HG02623 (cell line): Measurements from ENCODE around the gene NEIL1.
"Not testable (repeated sequence)": the region's sequence is repeated elsewhere in the genome, so short reads cannot be mapped to it uniquely, and the experiment has no call there.

Experiments
- ATAC-seq: cut with Tn5 transposase; IDR thresholded peaks from one replicate; pipeline ENCODE4 v1.9.1; 2021; ENCODE audit warnings: moderate library complexity; ENCODE audit not compliant: unreplicated experiment

Gene NEIL1

GRCh38 chr15:75333654-75334419 is 13.0 kb upstream of the NEIL1 start:
- not testable (repeated sequence) for ATAC-seq

- no peak for ATAC-seq
These were observed 11.5 kb upstream of the NEIL1 start for GRCh38 chr15:75335313-75335704.

DNA sequence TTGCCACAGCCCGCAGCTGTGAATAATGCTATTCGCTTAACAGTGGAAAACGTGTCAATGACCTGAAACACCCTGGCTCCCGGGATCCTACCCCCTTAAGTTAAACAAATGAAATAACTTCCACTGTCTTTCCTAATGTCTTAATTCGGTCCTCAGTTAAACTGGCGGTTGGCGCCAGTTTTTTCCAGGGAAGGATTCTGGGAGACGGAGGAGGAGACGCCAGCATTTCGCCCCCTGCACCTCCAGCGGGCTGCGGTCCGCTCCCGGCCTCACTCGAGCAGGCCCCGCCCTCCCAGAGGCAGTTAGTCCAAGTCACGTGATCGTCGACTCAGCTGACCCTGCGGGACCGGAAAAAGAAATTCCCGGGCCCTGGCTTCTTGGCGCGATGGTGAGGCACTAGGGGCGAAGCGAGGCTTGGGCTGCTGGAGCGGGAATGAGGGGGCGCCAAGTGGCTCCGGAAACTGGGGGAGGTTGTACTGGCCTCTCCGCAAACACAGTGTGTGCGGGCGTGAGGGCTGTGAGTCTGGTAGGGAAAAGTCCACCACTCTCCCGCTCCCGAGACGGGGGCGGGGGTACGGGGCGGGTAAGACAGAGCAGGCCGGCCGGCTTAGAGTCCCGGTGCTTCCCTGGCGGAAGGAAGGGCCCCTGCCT is 11.0 kb upstream of the NEIL1 start, which contains the start of gene COMMD4:
TSS of gene COMMD4 (plus strand) at position 359 of the 651 bp plus-strand sequence. CDS start at position 386, 27 bp downstream.
- peak; percentile 64 for ATAC-seq

- ATAC-seq, result no peak
These were observed 8.1 kb upstream of the NEIL1 start for GRCh38 chr15:75338661-75339240.

DNA sequence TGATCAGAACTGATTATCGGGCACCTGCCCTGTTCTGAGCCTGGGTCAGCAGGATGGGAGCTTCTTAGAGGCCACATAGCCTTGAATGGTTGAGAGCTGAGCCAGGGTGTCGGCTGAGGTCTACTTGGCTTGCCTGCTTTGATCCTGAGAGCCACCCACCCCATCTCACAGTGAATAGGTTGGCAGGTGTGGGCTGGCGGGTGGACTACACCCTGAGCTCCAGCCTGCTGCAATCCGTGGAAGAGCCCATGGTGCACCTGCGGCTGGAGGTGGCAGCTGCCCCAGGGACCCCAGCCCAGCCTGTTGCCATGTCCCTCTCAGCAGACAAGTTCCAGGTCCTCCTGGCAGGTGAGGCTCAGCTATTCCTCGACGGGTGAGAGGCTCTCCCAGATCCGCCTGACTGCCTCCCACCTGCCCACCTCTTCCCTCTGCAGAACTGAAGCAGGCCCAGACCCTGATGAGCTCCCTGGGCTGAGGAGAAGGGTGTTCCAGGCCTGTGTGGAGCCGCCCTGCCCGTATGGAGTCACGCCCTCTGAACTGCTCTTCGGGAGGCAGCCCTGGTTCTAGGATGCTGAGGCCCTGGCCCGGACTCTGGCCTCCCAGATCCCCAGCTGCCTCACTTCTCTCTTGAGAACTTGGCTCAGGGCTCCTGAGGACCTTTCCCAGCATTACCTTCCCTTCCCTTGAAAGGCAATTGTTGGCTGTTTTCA is 7.2 kb upstream of the NEIL1 start:
- ATAC-seq, result no peak

GRCh38 chr15:75342221-75342620 is 4.6 kb upstream of the NEIL1 start:
- no peak for ATAC-seq

GRCh38 chr15:75343953-75344352 is 2.9 kb upstream of the NEIL1 start:
- not testable (repeated sequence) for ATAC-seq

DNA sequence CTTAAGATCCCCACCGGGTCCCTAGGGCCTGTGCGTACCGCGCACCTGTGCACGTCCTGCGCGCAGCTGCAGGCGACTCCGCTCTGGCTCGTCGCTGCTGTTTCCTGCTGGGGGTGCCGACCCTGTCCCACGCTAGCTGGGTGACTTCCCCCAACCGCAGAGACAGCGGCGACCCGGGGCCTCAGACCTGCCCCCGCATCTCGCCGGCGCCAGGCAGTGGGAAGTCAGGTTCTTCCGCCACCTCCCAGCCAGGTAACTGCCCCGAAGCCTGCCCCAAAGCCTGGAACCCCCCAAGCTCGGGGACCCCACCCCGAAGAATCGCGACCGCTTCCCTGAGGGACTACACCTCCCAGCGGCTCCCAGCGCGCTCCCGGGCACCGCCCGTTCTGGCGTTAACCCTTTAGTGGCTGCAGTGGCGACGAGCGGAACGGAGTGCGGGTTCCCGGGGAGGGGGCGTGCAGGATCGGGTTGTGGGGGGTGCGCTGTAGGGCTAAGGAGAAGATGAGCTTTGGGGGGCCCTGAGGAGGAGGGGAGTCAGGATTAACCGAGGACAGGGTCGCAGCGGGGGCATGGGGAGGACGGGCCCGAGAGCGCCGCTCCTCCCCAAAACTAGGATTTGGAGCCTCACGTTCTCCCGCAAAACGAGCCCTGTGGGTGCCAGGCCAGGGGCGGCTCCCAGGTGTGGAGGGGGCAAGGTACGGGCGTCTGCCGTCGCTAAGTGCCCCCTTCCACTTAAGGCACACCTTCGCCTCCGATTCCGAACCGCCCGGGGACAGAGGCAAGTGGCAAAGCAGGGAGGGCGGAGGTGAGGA is 589 bp downstream of the NEIL1 start:
- ATAC-seq, result no peak

GRCh38 chr15:75348034-75348561 is 1.3 kb downstream of the NEIL1 start:
- no peak for ATAC-seq

- no peak for ATAC-seq
These were observed 1.9 kb downstream of the NEIL1 start for GRCh38 chr15:75348562-75349350.

DNA sequence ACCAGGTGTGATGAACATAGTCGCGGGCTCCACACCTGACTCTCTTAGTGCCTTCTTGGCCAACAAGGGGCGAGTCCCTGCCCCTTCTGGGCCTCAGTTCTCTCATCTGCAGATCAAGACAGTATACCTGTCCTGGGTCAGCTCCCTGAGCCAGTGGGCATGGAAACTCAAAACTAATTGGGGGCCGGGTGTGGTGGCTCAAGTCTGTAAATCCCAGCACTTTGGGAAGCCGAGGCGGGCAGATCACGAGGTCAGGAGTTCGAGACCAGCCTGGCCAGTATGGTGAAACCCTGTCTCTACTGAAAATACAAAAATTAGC is 2.5 kb downstream of the NEIL1 start:
- ATAC-seq, result not testable (repeated sequence)

DNA sequence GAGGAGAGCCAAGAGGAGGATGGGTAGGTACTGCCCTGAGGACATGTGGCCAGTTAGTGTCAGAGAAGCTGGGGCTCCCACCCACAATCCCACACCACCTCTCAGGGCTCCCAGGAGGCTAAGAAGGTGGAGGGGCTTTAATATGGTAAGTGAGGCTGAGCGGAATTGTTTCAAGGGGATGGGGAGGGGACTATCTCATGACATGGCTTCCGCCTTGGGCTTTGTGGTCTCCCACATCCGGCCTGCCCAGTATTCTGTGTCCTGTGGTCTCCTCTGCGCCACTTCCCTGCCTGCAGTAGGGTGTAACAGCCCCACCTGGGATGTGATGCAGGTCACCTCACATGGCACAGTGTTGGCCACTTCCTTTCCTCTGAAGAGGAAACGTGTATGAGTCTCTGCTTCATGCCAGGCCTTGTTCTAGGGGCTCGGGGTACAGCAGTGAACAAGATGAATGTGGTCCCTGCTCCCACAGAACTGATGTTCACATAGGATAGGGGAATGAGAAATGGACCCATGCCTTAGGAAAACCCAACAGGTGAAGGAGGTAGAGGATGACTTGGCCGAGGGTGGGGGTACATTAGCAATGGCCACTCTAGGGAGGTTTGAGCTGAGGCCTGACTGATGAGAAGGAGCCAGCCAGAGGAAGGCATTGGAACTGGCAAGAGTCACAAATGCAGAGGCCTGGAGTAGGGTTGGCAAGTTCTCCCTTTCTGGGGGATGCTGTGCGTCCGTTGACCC is 3.2 kb downstream of the NEIL1 start:
- ATAC-seq, result no peak

DNA sequence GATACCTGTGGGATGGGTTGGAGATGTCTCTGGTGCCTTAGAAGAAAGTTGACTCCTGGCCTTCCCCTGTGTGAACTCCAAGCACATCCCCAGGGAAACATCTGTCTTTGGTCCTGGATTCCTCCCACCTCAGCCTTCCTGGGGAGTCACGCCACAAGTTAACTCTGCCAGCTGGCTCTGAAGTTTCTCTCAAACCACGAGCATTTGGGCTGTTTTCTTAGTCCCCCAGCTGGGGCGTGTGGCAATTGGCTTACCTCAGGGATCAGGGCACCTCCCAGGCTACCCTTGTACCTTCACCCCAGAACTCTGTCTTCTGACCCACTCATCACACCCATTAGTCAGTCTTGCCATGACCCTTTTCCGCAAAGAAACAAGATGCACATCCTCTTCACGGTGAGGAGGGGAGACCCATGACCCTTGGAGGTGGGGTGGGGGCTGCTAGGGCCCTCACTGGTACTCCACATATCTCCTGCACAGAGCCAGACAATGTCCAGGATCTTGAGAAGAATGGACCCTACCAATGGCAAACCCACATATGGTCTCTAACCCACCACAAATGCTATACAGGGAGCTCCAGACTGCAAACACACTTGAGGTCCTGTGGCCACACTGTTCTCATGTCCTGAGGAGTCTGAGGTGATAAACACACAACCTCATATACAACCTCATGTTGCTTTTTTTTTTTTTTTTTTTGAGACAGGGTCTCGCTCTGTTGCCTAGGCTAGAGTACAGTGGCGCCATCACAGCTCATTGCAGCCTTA is 3.9 kb downstream of the NEIL1 start:
- ATAC-seq, result no peak

DNA sequence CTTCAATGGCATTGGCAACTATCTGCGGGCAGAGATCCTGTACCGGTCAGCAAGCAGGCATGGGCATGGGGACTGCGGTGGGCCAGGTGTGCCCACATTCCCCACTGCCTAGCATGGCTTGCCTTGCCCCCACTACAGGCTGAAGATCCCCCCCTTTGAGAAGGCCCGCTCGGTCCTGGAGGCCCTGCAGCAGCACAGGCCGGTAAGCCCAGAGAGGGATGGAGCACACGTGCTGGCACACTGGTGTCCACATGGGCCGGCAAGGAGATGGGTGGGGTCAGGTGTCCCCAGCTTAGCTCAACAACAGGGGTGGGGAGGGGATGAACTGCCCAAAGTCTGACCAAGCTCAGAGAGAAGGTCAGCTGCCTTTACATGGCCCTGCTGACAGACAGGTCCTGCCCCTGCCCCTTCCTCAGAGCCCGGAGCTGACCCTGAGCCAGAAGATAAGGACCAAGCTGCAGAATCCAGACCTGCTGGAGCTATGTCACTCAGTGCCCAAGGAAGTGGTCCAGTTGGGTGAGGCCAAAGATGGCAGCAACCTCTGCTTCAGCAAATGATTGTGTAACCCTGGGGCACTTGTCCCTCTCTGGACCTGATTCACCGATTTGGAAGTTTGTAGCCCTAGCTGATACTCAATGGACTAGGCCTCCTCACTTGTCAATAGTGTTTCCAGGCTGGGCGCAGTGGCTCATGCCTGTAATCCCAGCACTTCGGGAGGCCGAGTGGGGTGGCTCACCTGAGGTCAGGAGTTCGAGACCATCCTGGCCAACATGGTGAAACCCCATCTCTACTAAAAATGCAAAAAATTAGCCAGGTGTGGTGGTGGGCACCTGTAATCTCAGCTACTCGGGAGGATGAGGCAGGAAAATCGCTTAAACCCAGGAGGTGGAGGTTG is 5.6 kb downstream of the NEIL1 start:
- no peak for ATAC-seq

DNA sequence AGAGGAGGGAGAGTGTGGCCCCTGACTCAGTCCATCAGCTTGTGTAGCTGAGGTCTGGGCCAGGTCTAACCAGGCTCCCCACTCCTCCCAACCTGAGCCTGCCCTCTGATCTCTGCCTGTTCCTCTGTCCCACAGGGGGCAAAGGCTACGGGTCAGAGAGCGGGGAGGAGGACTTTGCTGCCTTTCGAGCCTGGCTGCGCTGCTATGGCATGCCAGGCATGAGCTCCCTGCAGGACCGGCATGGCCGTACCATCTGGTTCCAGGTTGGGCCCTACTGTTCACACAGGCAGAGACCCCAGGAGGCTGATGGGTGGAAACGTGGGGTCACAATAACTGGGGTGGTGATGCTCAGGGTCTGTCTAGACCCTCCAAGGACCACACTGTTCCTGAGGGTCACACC is 6.8 kb downstream of the NEIL1 start:
- no peak for ATAC-seq

- no peak for ATAC-seq
These were observed 7.6 kb downstream of the NEIL1 start for GRCh38 chr15:75354454-75354853.

DNA sequence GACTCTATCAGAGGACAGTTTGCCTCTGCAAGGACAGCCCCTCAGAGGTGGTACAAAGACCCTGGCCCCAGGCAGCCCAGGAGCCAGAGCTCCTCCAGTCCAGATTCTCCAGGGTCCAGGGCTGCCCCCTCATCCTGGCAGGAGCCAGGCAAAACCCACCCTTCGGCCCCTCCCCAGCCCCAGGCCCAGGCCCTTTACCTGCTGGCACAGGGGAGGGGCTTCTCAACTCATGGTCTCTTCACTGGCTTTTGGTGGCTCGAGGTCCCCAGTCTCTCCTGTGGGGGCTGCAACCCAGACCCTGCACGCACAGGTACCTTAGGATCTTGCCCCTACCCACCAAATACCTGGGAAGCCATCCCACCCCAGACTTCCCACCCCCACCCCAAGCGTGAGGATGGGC is 8.5 kb downstream of the NEIL1 start:
- ATAC-seq, result no peak
